IPS-20b (cell line): Measurements from ENCODE around the gene GFI1.

Experiments
- H3K27ac ChIP-seq: one replicate; pipeline ENCODE4 v1.5.1; 2013; ENCODE audit warnings: low read length
- H3K27me3 ChIP-seq: 2 replicates; pipeline ENCODE4 v1.6.1; 2013; ENCODE audit warnings: mild to moderate bottlenecking, low read length, inconsistent platforms; ENCODE audit not compliant: insufficient read depth
- H3K36me3 ChIP-seq: 2 replicates; pipeline ENCODE4 v1.6.1; 2013; ENCODE audit warnings: low read depth, mild to moderate bottlenecking, inconsistent platforms, low read length, moderate library complexity; ENCODE audit not compliant: insufficient read depth
- H3K4me1 ChIP-seq: 2 replicates; pipeline ENCODE4 v1.6.1; 2013; ENCODE audit warnings: mild to moderate bottlenecking, control low read depth, inconsistent platforms, low read length, moderate library complexity; ENCODE audit not compliant: insufficient read depth
- H3K4me3 ChIP-seq: 2 replicates; pipeline ENCODE4 v1.5.1; 2013; ENCODE audit warnings: mild to moderate bottlenecking, low read length, inconsistent platforms
- H3K9ac ChIP-seq: 2 replicates; pipeline ENCODE4 v1.6.1; 2013; ENCODE audit warnings: low read depth, mild to moderate bottlenecking, inconsistent platforms, low read length, moderate library complexity
- H3K9me3 ChIP-seq: 2 replicates; pipeline ENCODE4 v1.6.1; 2013; ENCODE audit warnings: mild to moderate bottlenecking, low read depth, low read length, inconsistent platforms; ENCODE audit not compliant: insufficient read depth

GFI1 gene

GRCh38 chr1:92425617-92426016 lies 61.1 kb downstream of the GFI1 start:
- peaks cover 7% of the 10 kb centered on the region; the same call in 1 of the 2 replicates for H3K4me1 ChIP-seq
- no peak overlapping the region for H3K4me3 ChIP-seq
- H3K27ac ChIP-seq: no peak overlapping the region
- H3K27me3 ChIP-seq: no peaks in the 10 kb centered on the region
- H3K9ac ChIP-seq: no peak overlapping the region
- no peaks in the 10 kb centered on the region for H3K9me3 ChIP-seq
- H3K36me3 ChIP-seq: no peaks in the 10 kb centered on the region
